WTC11 (cell line): ENCODE results near the gene RCN2.

ENCODE experiments used
- ELF4 ChIP-seq: sonication (generic); formaldehyde crosslinking; IDR thresholded peaks from 2 replicates; pipeline ENCODE4 v1.8.1; 2022; ENCODE audit warnings: low read depth, mild to moderate bottlenecking, moderate library complexity, missing genetic modification reagents
- ESRRA ChIP-seq: sonication (generic); formaldehyde crosslinking; IDR thresholded peaks from 2 replicates; pipeline ENCODE4 v1.8.1; 2022; ENCODE audit warnings: mild to moderate bottlenecking, missing genetic modification reagents, borderline replicate concordance
- MYBL2 ChIP-seq: sonication (generic); formaldehyde crosslinking; IDR thresholded peaks from 2 replicates; pipeline ENCODE4 v1.8.1; 2023; ENCODE audit warnings: mild to moderate bottlenecking, moderate library complexity, missing genetic modification reagents
- NR2C2 ChIP-seq: sonication (generic); formaldehyde crosslinking; IDR thresholded peaks from 2 replicates; pipeline ENCODE4 v1.8.0; 2022; ENCODE audit warnings: mild to moderate bottlenecking, missing genetic modification reagents
- ZNF317 ChIP-seq: sonication (generic); formaldehyde crosslinking; IDR thresholded peaks from 2 replicates; pipeline ENCODE4 v1.8.1; 2023; ENCODE audit warnings: low read depth, mild to moderate bottlenecking, moderate library complexity, missing genetic modification reagents, borderline replicate concordance
- TF ChIP-seq, protein P1 (sequence below): sonication (generic); formaldehyde crosslinking; IDR thresholded peaks from 2 replicates; pipeline ENCODE4 v1.8.1; 2022; ENCODE audit warnings: low read depth, missing genetic modification reagents, borderline replicate concordance
- TF ChIP-seq, protein P2 (sequence below): sonication (generic); formaldehyde crosslinking; IDR thresholded peaks from 2 replicates; pipeline ENCODE4 v1.8.1; 2023; ENCODE audit warnings: mild to moderate bottlenecking, missing genetic modification reagents, moderate library complexity
- TF ChIP-seq, protein P3 (sequence below): fragments of 200-600 bp; IDR thresholded peaks from 2 replicates; pipeline ENCODE4 v1.8.0; 2022; ENCODE audit warnings: antibody characterized with exemption
- TF ChIP-seq, protein P4 (sequence below): sonication (generic); formaldehyde crosslinking; conservative IDR thresholded peaks from 2 replicates; pipeline ENCODE4 v1.8.1; 2022; ENCODE audit warnings: mild to moderate bottlenecking, missing genetic modification reagents

DNA sequence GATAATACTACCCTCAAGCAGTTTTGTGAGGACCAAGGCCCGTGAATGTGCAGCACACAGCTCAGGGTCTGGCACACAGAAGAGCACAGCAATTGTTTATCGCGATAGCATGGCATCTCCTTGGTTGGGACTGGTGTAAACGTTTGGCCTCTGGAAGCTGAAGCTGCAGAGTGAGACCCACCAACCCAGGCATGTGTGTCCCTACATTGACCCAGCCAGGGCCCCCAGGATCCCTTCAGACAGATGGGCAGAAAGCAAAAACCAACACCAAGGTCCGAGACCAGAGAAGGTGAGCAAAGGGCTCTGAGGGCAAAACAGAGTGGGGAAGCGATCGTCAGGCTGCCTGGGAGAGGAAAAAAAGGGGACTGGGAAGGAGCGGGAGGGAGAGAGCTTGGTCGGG is 50.8 kb downstream of the RCN2 start:
- TF ChIP-seq, protein P1, sequence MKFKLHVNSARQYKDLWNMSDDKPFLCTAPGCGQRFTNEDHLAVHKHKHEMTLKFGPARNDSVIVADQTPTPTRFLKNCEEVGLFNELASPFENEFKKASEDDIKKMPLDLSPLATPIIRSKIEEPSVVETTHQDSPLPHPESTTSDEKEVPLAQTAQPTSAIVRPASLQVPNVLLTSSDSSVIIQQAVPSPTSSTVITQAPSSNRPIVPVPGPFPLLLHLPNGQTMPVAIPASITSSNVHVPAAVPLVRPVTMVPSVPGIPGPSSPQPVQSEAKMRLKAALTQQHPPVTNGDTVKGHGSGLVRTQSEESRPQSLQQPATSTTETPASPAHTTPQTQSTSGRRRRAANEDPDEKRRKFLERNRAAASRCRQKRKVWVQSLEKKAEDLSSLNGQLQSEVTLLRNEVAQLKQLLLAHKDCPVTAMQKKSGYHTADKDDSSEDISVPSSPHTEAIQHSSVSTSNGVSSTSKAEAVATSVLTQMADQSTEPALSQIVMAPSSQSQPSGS (CRISPR knock-in tag): no peak
- TF ChIP-seq, protein P2, sequence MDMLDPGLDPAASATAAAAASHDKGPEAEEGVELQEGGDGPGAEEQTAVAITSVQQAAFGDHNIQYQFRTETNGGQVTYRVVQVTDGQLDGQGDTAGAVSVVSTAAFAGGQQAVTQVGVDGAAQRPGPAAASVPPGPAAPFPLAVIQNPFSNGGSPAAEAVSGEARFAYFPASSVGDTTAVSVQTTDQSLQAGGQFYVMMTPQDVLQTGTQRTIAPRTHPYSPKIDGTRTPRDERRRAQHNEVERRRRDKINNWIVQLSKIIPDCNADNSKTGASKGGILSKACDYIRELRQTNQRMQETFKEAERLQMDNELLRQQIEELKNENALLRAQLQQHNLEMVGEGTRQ (CRISPR knock-in tag): no peak
- TF ChIP-seq ELF4 (CRISPR knock-in tag) (no peak), ZNF317 (CRISPR knock-in tag) (no peak), MYBL2 (no peak), ESRRA (CRISPR knock-in tag) (no peak), NR2C2 (CRISPR knock-in tag) (no peak)
- TF ChIP-seq, protein P3, sequence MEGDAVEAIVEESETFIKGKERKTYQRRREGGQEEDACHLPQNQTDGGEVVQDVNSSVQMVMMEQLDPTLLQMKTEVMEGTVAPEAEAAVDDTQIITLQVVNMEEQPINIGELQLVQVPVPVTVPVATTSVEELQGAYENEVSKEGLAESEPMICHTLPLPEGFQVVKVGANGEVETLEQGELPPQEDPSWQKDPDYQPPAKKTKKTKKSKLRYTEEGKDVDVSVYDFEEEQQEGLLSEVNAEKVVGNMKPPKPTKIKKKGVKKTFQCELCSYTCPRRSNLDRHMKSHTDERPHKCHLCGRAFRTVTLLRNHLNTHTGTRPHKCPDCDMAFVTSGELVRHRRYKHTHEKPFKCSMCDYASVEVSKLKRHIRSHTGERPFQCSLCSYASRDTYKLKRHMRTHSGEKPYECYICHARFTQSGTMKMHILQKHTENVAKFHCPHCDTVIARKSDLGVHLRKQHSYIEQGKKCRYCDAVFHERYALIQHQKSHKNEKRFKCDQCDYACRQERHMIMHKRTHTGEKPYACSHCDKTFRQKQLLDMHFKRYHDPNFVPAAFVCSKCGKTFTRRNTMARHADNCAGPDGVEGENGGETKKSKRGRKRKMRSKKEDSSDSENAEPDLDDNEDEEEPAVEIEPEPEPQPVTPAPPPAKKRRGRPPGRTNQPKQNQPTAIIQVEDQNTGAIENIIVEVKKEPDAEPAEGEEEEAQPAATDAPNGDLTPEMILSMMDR: no peak
- TF ChIP-seq, protein P4, sequence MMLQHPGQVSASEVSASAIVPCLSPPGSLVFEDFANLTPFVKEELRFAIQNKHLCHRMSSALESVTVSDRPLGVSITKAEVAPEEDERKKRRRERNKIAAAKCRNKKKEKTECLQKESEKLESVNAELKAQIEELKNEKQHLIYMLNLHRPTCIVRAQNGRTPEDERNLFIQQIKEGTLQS (CRISPR knock-in tag): no peak
